ENCODE measurements around the gene KCNT2. TPM values are rescaled to one million over a fixed set of nuclear protein-coding genes. Genes with fewer than 3 reads are reported as not detected.

The KCNT2 gene
- total and polyA plus RNA-seq, 9 of the 15 experiments (the other 6 are each of a cell fraction or from before 2014, with no cell fraction given): 0.13 to 0.73 (median 0.28) TPM

DNA sequence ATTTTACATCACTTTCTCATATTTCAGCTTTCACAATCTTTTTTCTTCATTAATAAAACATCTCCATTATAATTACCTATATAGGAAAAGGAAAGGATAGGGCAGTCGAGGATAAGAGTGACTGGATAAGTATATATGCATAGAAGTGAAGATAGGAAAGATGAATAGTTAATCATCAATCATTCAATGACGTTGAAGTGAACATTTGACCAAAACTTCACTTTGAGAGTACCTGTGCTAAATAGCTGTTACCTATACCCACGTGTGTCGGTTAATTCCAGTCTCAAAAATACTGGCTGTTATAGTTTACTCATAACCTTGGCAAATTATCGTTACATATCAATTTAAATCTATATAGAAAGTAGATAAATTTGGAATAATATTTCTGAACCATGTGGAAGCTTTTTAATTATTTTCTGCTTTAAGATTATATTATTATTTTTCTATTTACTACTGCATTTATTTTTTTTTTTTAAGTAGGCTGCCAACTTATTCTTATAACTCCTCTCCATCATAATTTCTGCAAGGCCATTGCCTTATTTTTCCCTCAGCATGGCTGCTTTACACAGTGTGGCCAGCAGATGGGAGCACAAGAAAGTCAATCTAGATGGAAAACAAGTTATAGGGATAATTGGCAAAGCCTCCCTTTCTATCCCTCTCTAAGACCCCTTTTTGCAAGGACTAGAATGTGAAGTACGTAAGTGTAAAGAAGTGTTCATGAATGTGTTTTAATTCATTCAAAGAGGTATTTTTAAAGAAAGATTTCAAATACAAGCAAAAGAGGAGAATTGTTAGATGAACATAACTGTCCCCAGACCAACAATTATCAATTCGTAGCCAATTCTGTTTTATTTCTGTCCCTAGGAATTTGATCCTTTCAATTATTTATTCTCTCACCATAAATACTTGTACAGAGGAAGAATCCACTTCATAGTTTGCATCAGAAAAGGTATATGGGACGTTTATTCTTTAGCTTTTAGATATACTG lies 290.4 kb downstream of the KCNT2 start:
- H2AFZ ChIP-seq (ENCODE audit: low read depth, low read length): no peak overlapping the region
- intact Hi-C loops (cut with micrococcal nuclease): loop anchor here (1.0 to 10.0 kb wide), 2 partner anchors 343 to 1037 kb away; no protein-coding TSS in a partner anchor
- FAIRE-seq: peak; percentile 48
- in situ Hi-C loops (cut with MboI): loop anchor here (10.0 kb wide), 2 partner anchors 163 to 347 kb away; no protein-coding TSS in a partner anchor
- ChIA-PET CTCF (ENCODE audit: low intra/inter-chr PET ratio) (interaction anchor here (1.5 to 3.5 kb wide), 2 partner anchors 342 to 343 kb away, joined by 5 to 12 read pairs; no protein-coding TSS in a partner anchor), POLR2A (no interaction called here)
- DNase-seq (ENCODE audit: extremely low read depth in 1 of 4, low spot score in 3 of 4): peak in 3 of 4 experiments; percentile 10 to 47 (median 13)
- no peaks in the 10 kb centered on the region for H3K9me1 ChIP-seq (ENCODE audit: control insufficient read depth, insufficient read depth, low read length)
- no peak overlapping the region for H3K27ac ChIP-seq (ENCODE audit: extremely low read depth, low read depth, low read length)
- no peaks in the 10 kb centered on the region for H4K20me1 ChIP-seq (replicated peaks; ENCODE audit: control insufficient read depth, insufficient read depth, low read length)
- ATAC-seq: peak; percentile 64; the same call in 2 of the 3 replicates
- no peaks in the 10 kb centered on the region for H3K79me2 ChIP-seq (ENCODE audit: control insufficient read depth, insufficient read depth, low read length)
- no TSS peak for BruUV-seq (replicated peaks)
- no peaks in the 10 kb centered on the region for H3K27me3 ChIP-seq (ENCODE audit: control insufficient read depth in 2 of 2, insufficient read depth in 2 of 2, low read length in 2 of 2)
- H3K4me1 ChIP-seq (replicated peaks in 1 of 2; ENCODE audit: control insufficient read depth in 2 of 2, insufficient read depth in 2 of 2, low read length in 2 of 2): no peaks in the 10 kb centered on the region
- H3K4me2 ChIP-seq (ENCODE audit: insufficient read depth, low read length): no peak overlapping the region
- no peaks in the 10 kb centered on the region for H3K9me3 ChIP-seq (replicated peaks; ENCODE audit: control insufficient read depth, insufficient read depth, low read depth, low read length)
- H3K4me3 ChIP-seq: no peak overlapping the region
- H3K9ac ChIP-seq (ENCODE audit: insufficient read depth in 1 of 2, low read depth in 2 of 2, low read length in 2 of 2): no peak overlapping the region
- no peaks in the 10 kb centered on the region for H3K36me3 ChIP-seq (ENCODE audit: control insufficient read depth, insufficient read depth, low read length)
- WGBS (ENCODE audit: insufficient coverage, low coverage, missing lambda C conversion rate): 15% methylated on average over 8 of the region's 8 CpGs
- TF ChIP-seq, protein P1, sequence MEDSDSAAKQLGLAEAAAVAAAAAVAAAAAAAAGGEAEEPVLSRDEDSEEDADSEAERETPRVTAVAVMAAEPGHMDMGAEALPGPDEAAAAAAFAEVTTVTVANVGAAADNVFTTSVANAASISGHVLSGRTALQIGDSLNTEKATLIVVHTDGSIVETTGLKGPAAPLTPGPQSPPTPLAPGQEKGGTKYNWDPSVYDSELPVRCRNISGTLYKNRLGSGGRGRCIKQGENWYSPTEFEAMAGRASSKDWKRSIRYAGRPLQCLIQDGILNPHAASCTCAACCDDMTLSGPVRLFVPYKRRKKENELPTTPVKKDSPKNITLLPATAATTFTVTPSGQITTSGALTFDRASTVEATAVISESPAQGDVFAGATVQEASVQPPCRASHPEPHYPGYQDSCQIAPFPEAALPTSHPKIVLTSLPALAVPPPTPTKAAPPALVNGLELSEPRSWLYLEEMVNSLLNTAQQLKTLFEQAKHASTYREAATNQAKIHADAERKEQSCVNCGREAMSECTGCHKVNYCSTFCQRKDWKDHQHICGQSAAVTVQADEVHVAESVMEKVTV (CRISPR knock-in tag; IDR thresholded peaks at IDR 0.05): 0 out of 2 replicates have a peak, but pooled peaks have one; percentile 10
- TF ChIP-seq GTF2E2 (tag; IDR thresholded peaks at IDR 0.05) (no peak), ZNF431 (CRISPR knock-in tag; IDR thresholded peaks at IDR 0.05) (no peak), FOXJ3 (CRISPR knock-in tag; IDR thresholded peaks at IDR 0.05) (no peak), HIVEP1 (CRISPR knock-in tag; IDR thresholded peaks at IDR 0.05) (no peak)
- TF ChIP-seq, protein P2, sequence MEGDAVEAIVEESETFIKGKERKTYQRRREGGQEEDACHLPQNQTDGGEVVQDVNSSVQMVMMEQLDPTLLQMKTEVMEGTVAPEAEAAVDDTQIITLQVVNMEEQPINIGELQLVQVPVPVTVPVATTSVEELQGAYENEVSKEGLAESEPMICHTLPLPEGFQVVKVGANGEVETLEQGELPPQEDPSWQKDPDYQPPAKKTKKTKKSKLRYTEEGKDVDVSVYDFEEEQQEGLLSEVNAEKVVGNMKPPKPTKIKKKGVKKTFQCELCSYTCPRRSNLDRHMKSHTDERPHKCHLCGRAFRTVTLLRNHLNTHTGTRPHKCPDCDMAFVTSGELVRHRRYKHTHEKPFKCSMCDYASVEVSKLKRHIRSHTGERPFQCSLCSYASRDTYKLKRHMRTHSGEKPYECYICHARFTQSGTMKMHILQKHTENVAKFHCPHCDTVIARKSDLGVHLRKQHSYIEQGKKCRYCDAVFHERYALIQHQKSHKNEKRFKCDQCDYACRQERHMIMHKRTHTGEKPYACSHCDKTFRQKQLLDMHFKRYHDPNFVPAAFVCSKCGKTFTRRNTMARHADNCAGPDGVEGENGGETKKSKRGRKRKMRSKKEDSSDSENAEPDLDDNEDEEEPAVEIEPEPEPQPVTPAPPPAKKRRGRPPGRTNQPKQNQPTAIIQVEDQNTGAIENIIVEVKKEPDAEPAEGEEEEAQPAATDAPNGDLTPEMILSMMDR (IDR thresholded peaks at IDR 0.05 in 2 of 3, conservative IDR thresholded peaks at IDR 0.05 in 1 of 3; ENCODE audit: insufficient read depth in 2 of 3, low read depth in 1 of 3, low read length in 3 of 3): peak; percentile 41 to 54 (median 46); a peak in 4 of 6 replicates
- TF ChIP-seq, protein P3, sequence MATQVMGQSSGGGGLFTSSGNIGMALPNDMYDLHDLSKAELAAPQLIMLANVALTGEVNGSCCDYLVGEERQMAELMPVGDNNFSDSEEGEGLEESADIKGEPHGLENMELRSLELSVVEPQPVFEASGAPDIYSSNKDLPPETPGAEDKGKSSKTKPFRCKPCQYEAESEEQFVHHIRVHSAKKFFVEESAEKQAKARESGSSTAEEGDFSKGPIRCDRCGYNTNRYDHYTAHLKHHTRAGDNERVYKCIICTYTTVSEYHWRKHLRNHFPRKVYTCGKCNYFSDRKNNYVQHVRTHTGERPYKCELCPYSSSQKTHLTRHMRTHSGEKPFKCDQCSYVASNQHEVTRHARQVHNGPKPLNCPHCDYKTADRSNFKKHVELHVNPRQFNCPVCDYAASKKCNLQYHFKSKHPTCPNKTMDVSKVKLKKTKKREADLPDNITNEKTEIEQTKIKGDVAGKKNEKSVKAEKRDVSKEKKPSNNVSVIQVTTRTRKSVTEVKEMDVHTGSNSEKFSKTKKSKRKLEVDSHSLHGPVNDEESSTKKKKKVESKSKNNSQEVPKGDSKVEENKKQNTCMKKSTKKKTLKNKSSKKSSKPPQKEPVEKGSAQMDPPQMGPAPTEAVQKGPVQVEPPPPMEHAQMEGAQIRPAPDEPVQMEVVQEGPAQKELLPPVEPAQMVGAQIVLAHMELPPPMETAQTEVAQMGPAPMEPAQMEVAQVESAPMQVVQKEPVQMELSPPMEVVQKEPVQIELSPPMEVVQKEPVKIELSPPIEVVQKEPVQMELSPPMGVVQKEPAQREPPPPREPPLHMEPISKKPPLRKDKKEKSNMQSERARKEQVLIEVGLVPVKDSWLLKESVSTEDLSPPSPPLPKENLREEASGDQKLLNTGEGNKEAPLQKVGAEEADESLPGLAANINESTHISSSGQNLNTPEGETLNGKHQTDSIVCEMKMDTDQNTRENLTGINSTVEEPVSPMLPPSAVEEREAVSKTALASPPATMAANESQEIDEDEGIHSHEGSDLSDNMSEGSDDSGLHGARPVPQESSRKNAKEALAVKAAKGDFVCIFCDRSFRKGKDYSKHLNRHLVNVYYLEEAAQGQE (IDR thresholded peaks at IDR 0.05; ENCODE audit: borderline replicate concordance): peak; percentile 53; the same call in 1 of the 2 replicates
- TF ChIP-seq, protein P3 (CRISPR knock-in tag; IDR thresholded peaks at IDR 0.05; ENCODE audit: low read depth): no peak
